Activated T-cell treated with anti-CD3 and anti-CD28 coated beads, Interleukin-2, amount 50 U/mL, for 48 hours (primary cell): ENCODE measurements around the gene NBPF8.
A peak's percentile ranks its signal among the peaks of the same experiment; 100 is the strongest.
"Not testable (repeated sequence)": the region's sequence is repeated elsewhere in the genome, so short reads cannot be mapped to it uniquely, and the experiment has no call there.

Experiments used
- DNase-seq, 2 experiments: peaks; one replicate each; pipeline ENCODE4 v3.0.0-alpha.2; 2020

The NBPF8 gene

DNA sequence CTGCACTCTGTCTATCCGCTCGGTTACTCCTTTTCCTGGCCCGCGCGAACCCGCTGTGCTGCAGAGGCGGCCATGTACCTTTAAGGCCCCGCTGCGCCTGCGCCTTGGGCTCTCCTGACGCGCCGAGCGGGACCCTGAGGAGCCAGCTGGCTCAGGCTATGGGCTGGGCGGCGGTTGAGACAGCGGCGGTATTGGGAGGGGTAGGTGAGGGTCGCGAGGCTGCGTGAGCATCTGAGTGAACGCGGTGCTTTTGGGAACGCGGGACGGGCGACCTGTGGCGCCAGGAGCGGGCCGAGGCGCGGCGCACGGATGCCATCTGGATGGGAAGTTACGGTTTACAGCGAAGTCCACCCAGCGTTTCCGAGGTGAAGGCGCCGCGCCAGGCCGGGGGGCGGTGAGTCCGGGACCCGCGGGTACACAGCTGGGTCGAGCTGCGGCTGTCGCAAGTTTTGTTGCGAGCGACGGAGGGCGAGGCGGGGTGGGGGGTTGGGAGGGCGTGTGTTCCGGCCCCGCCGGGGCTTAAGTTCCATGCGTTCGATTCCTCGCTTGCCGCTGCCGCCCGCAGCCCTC lies at the start of gene NBPF8:
Gene NBPF8, plus strand, starts transcription at position 125 of the 570 bp plus-strand sequence. CDS start 21,488 bp downstream, outside the sequence.
- DNase-seq: peak; percentile 80 to 82

DNA sequence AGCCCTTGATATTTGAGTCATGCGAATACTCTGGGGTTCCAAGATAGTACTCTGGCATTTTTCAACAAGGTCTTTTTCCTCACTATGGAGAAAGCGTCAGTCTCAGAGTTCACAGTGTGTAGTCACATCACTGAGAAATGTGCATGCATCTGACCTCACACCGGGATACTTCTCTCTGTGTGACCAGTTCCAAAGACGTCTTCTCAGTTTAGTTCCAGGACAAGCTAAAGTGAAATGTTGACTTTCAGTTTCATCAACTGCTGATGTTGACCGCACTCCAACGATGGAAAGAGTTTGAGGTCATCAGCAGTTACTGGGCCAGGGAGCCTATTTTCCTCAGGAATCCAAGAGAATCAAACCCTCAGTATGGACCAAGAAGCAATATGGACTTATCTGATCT lies 47.1 kb upstream of the NBPF8 start:
- not testable (repeated sequence) for DNase-seq

DNA sequence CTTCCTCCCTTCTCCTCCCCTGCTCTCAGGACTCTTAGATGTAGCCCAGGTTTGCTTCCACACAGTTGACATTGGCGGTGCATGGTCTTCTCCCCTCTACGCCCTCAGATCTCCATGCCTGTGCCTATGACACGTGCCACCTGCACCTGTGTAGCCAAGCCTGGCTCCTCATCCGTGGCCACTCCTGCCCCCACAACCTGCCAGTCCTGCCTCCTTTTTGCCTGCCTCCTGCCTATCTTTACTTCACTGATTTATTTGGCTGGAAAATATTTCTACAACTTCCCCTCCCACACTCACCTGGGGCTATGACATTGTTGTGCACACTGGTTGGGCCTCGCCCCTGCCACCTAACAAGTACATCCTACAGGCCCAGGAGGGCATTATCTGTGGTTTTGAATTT lies 28.2 kb upstream of the NBPF8 start:
- not testable (repeated sequence) for DNase-seq

GRCh38 chr1:120388597-120389126 lies 26.2 kb upstream of the NBPF8 start:
- not testable (repeated sequence) for DNase-seq

DNA sequence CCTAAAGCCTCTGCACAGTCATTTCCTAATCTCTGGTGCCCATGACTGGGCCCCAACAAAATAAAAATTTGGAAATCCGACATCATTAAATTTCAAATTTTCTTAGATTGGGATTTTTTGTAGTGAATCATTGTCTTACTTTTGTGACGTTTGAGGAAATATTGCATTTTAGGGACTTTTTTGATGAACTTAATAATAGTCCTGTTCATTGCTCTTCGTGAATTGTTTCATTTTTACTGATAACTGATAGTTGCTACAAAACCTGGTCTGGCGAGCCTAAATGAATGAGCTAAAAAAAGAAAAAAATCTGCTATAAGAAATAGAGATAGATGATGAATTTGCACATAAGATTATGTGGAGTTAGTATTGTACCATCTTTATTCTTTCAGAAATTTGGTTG lies 23.5 kb upstream of the NBPF8 start:
- not testable (repeated sequence) for DNase-seq

GRCh38 chr1:120393316-120394232 lies 21.3 kb upstream of the NBPF8 start:
- DNase-seq: not testable (repeated sequence)

DNA sequence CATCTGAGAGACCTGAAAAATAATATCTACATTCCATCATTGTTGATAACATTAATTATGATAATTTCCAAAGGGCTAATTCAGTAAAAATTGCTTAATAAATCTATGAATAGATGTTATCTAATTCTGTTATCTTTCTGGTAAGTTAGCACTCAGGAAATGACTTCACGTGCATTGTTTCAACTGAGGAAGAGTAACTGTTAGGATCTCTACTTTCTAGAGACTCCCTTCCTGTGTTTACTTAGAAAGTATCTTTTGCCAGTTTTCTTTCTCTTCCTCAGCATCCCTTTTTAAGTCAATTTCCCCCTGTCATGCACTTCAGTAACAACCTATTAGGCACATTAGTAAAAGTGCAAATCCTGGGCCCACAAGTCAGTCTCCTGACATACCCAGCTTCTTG lies 9.5 kb upstream of the NBPF8 start:
- DNase-seq: not testable (repeated sequence)

GRCh38 chr1:120414451-120414850 lies 384 bp upstream of the NBPF8 start:
- not testable (repeated sequence) for DNase-seq

GRCh38 chr1:120415492-120415961 lies 692 bp downstream of the NBPF8 start:
- peak; percentile 50 to 53 for DNase-seq

GRCh38 chr1:120425063-120425462 lies 10.2 kb downstream of the NBPF8 start:
- not testable (repeated sequence) for DNase-seq

DNA sequence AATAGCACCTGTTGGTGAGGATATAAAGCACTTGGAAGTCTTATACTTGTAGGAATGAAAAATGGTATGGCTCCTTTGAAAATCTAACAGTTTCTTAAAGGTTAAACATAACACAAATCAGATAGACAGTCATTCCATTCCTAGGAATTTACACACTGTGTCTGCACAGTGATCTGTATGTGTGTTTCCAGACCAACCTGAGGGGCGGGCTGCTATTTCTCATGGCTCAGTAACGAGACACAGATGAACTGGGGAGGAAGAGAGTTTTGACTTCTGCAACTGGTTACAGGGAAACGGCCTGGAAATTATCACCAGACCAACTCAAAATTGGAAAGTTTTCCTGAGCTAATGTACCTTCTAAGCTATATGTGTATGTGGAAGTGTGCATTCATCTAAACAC lies 16.8 kb downstream of the NBPF8 start:
- not testable (repeated sequence) for DNase-seq

DNA sequence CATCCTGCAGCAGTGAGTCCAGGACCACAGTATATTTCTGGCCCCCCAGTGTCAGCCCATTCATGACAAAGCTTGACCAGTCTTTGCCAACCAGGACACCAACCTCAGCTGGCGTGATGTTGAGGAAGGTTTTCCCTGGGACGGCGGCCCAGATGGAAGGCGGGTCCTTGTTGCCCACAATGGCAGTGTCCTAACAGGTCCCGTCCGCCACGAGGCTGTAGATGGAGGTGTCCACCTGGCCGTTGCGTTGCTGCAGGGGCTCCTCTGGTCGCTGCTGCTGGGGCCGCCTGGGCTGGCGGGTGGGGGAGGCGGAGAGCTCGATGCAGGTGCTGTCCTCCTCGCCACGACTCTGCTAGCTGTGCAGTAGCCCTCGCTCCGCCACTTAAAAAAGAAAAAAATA lies 19.0 kb downstream of the NBPF8 start:
- DNase-seq: not testable (repeated sequence)

- DNase-seq: not testable (repeated sequence)
These were observed 34.3 kb downstream of the NBPF8 start for GRCh38 chr1:120449124-120449523.
